PC-9 (cell line): ENCODE measurements around the gene PDZD7. TPM values are rescaled to one million over a fixed set of nuclear protein-coding genes. Genes with fewer than 3 reads are reported as not detected.
A peak's percentile ranks its signal among the peaks of the same experiment; 100 is the strongest.

Source experiments
- BruUV-seq: library from RNA; stranded (reverse); fragments of 400-500 nt; replicated peaks from 2 replicates; lab custom pipeline; 2021; lab: Mats Ljungman, UMichigan
- CTCF ChIA-PET: fragments of 300-600 bp; sonication (Branson Sonifier 250); formaldehyde crosslinking; loops from one replicate; lab custom pipeline; 2022; ENCODE audit warnings: antibody characterized with exemption; lab: Charles Lee
- POLR2A ChIA-PET: fragments of 300-600 bp; sonication (Branson Sonifier 250); formaldehyde crosslinking; loops from one replicate; lab custom pipeline; 2022; ENCODE audit warnings: antibody characterized with exemption; ENCODE audit not compliant: unreplicated experiment; lab: Charles Lee
- DNase-seq, 2 experiments: peaks; one replicate each; pipeline versions ENCODE4 v3.0.0 to v3.0.0-alpha.2; 2015 to 2022; ENCODE audit warnings: mixed read lengths in 1 of 2
- H2AFZ ChIP-seq: fragments of 200-600 bp; sonication (generic); 2 replicates; pipeline ENCODE4 v1.8.1; 2017; ENCODE audit warnings: antibody characterized with exemption
- H3F3A ChIP-seq: fragments of 200-600 bp; sonication (generic); 2 replicates; pipeline ENCODE4 v1.8.1; 2017; ENCODE audit warnings: antibody characterized with exemption, mild to moderate bottlenecking, low read depth; ENCODE audit not compliant: insufficient read depth
- H3K27ac ChIP-seq: fragments of 200-600 bp; sonication (generic); 2 replicates; pipeline ENCODE4 v1.6.1; 2016; ENCODE audit warnings: mixed run types
- H3K27me3 ChIP-seq: fragments of 200-600 bp; sonication (generic); 2 replicates; pipeline ENCODE4 v1.6.1; 2016; ENCODE audit warnings: low read depth, mixed run types; ENCODE audit not compliant: insufficient read depth
- H3K36me3 ChIP-seq: fragments of 200-600 bp; sonication (generic); 2 replicates; pipeline ENCODE4 v1.6.1; 2016; ENCODE audit warnings: low read depth, mixed run types
- H3K4me1 ChIP-seq: fragments of 200-600 bp; sonication (generic); replicated peaks from 2 replicates; pipeline ENCODE4 v1.6.1; 2016; ENCODE audit warnings: mixed run types; ENCODE audit not compliant: insufficient read depth
- H3K4me2 ChIP-seq: fragments of 200-600 bp; sonication (generic); 2 replicates; pipeline ENCODE4 v1.6.1; 2017; ENCODE audit warnings: mixed run types
- H3K4me3 ChIP-seq: fragments of 200-600 bp; sonication (generic); 2 replicates; pipeline ENCODE4 v1.6.1; 2016; ENCODE audit warnings: mixed run types
- H3K79me2 ChIP-seq: fragments of 200-600 bp; sonication (generic); 2 replicates; pipeline ENCODE4 v1.6.1; 2017; ENCODE audit warnings: low read depth, mixed run types
- H3K9me2 ChIP-seq: fragments of 200-600 bp; sonication (generic); 2 replicates; pipeline ENCODE4 v1.8.1; 2017; ENCODE audit warnings: mild to moderate bottlenecking; ENCODE audit not compliant: insufficient read depth
- H3K9me3 ChIP-seq: fragments of 200-600 bp; sonication (generic); 2 replicates; pipeline ENCODE4 v1.8.1; 2016; ENCODE audit warnings: low read depth; ENCODE audit not compliant: insufficient read depth
- H4K20me1 ChIP-seq: fragments of 200-600 bp; sonication (generic); 2 replicates; pipeline ENCODE4 v1.8.1; 2017; ENCODE audit not compliant: insufficient read depth
- EZH2 ChIP-seq: fragments of 200-600 bp; sonication (generic); IDR thresholded peaks from 2 replicates; pipeline ENCODE4 v1.8.0; 2017; ENCODE audit warnings: antibody characterized with exemption, low read depth
- intact Hi-C: fragments of 100-400 bp; cut with micrococcal nuclease; formaldehyde crosslinking; loops from one replicate; pipeline ENCODE4 v1.10.0; 2022; ENCODE audit not compliant: unreplicated experiment
- total RNA-seq: library from RNA; stranded (reverse); gene quantifications from 2 replicates; pipeline ENCODE4 v1.2.3, GENCODE V29; 2021
- TF ChIP-seq, protein P1 (sequence below): fragments of 200-600 bp; sonication (generic); conservative IDR thresholded peaks from 2 replicates; pipeline ENCODE4 v1.6.1; 2017; ENCODE audit warnings: mixed run types, antibody characterized with exemption, mild to moderate bottlenecking, moderate library complexity

Gene PDZD7
- total RNA-seq, 1 experiment from 2014 or later = 2.8 TPM

DNA sequence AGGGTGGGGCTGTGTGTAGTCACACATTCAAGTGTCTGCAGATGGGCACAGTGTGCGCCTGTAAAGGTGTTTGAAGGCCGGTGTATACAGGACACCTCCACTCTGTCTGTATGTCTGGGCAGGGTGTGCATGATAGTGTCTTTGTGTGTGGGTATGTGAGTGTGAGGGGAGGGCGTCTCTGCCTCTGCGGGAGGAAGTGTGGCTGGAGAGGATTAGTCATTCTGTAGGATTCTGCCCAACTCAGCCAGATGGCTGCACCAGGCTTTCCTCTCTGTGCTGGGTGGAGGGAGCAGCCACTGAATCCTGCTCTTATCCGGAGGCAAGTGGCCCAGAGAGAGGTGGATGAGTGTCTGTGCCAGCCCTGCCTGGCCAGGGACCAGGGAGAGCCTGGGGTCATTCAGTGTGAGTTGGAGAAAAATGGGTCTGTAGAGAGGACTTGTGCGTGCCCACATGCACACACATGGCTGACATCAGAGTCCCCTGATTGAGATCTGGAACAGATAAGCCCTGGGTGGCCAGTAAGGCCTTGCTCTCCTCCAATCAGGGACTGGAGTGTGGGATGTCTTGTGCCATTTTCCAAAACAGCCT lies 1.8 kb upstream of the PDZD7 start:
- Histone ChIP-seq H3K27me3 (no peaks in the 10 kb centered on the region), H3K79me2 (no peaks in the 10 kb centered on the region), H3K9me2 (no peaks in the 10 kb centered on the region), H3K27ac (peak overlapping the region; percentile 52), H3K4me2 (peak overlapping the region; percentile 98), H2AFZ (peak overlapping the region; percentile 84), H3K36me3 (no peaks in the 10 kb centered on the region), H3K4me3 (peak overlapping the region; percentile 82), H3F3A (peaks cover 16% of the 10 kb centered on the region; the same call in 1 of the 2 replicates), H4K20me1 (no peaks in the 10 kb centered on the region), H3K9me3 (no peaks in the 10 kb centered on the region), H3K4me1 (peaks cover 15% of the 10 kb centered on the region)
- no TSS peak for BruUV-seq
- POLR2A ChIA-PET = no interaction called here
- DNase-seq = peak; percentile 61 to 63
- CTCF ChIA-PET = no interaction called here
- no peak for TF ChIP-seq EZH2
- TF ChIP-seq, protein P1, sequence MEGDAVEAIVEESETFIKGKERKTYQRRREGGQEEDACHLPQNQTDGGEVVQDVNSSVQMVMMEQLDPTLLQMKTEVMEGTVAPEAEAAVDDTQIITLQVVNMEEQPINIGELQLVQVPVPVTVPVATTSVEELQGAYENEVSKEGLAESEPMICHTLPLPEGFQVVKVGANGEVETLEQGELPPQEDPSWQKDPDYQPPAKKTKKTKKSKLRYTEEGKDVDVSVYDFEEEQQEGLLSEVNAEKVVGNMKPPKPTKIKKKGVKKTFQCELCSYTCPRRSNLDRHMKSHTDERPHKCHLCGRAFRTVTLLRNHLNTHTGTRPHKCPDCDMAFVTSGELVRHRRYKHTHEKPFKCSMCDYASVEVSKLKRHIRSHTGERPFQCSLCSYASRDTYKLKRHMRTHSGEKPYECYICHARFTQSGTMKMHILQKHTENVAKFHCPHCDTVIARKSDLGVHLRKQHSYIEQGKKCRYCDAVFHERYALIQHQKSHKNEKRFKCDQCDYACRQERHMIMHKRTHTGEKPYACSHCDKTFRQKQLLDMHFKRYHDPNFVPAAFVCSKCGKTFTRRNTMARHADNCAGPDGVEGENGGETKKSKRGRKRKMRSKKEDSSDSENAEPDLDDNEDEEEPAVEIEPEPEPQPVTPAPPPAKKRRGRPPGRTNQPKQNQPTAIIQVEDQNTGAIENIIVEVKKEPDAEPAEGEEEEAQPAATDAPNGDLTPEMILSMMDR = no peak
- intact Hi-C loops = loop anchor here (5.0 kb wide), 1 partner anchor 35 kb away; no protein-coding TSS in a partner anchor

DNA sequence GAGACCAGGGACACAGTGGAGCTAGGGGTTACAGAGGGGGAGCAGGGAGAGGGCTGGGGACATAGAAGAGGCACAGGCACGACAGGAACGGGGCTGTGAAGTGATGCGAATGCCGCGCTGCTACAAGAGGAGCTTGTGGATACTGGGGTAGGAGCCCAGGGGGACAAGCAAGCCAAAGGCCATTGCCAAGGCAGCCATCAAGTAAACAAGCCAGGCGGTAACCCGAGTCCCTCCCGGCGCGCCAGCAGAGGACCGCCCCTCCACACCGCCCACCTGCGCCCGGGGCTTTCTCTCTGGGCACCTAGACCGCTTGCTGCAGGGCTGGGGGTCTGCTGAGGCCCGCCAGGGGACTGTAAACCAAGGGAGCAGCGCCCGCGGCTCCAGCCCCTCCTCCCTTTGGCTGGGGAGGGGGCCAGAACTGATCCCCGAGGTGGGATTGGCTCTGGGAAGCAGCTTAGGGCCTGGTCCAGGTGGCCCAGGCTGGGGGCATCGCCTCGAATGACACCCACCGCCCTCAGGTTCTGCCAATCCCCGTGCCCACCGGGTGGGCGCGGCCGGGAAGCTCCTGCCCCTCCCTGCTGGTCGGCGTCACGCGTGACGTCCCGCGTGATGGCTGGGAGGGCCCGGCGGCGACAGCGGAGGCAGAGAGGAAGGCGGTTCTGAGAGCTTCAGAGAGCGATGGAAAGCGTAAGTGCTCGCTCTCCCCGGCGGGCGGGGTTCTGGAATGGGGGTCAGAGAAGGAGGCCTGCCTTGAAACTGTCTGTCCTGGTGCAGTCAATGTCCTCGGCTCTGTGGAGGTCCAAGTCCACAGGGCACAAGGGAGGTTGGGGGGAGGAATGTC lies 1.1 kb upstream of the PDZD7 start:
- H3K4me2 ChIP-seq = peak overlapping the region; percentile 98
- TF ChIP-seq EZH2 = no peak
- H3K9me2 ChIP-seq = no peaks in the 10 kb centered on the region
- intact Hi-C loops = loop anchor here (5.0 kb wide), 1 partner anchor 35 kb away; no protein-coding TSS in a partner anchor
- peak overlapping the region; percentile 52 for H3K27ac ChIP-seq
- peaks cover 16% of the 10 kb centered on the region; the same call in 1 of the 2 replicates for H3F3A ChIP-seq
- BruUV-seq = TSS peak; percentile 55
- H3K4me1 ChIP-seq = peaks cover 15% of the 10 kb centered on the region
- no peaks in the 10 kb centered on the region for H3K9me3 ChIP-seq
- ChIA-PET CTCF (interaction anchor here (0.6 to 0.9 kb wide), 2 partner anchors 14 to 18 kb away, joined by 4 to 5 read pairs; no protein-coding TSS in a partner anchor), POLR2A (interaction anchor here (0.6 to 0.7 kb wide), 2 partner anchors 9 to 11 kb away, joined by 4 to 5 read pairs; no protein-coding TSS in a partner anchor)
- DNase-seq = peak; percentile 35 to 46
- H2AFZ ChIP-seq = peak overlapping the region; percentile 84
- no peaks in the 10 kb centered on the region for H3K27me3 ChIP-seq
- peak overlapping the region; percentile 82 for H3K4me3 ChIP-seq
- no peaks in the 10 kb centered on the region for H3K36me3 ChIP-seq
- no peaks in the 10 kb centered on the region for H3K79me2 ChIP-seq
- H4K20me1 ChIP-seq = no peaks in the 10 kb centered on the region

DNA sequence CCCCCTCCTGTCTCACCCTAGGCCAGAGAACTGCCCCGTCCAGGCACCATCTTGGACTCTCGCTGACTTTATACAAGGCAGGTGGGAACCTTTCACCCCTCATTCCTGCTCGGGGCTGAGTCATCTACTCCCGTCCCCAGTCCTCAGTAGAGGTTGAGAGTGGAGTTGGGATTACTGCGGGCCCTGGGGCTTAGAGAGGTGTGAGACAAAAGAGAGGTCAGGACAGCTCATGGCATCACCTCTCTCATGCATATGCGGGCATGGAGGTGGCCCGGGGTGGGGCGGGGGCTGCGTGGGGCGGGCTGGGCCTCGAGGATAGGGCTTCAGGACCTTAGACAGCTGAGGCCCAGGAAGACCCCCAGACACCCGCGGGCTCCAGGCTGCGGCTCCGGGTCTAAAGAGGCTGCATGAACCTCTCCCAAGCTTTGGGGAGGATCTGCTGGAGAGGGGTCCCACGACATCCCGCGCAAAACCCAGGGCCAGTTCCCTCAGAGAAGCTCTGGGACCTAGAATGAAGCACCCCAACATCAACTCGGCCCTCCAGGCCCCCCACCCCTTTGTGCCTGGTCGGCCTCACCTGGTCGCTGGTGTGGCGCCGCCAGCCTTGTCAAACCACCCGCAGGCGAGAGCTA lies 317 bp downstream of the PDZD7 start:
- Histone ChIP-seq H3K27ac (no peak overlapping the region), H3K9me3 (no peaks in the 10 kb centered on the region), H2AFZ (0 out of 2 replicates have a peak overlapping the region, but pooled peaks have one; percentile 67), H3K9me2 (no peaks in the 10 kb centered on the region), H3F3A (peaks cover 16% of the 10 kb centered on the region; the same call in 1 of the 2 replicates), H3K4me1 (peaks cover 15% of the 10 kb centered on the region), H3K4me2 (peak overlapping the region; percentile 98), H3K27me3 (no peaks in the 10 kb centered on the region), H3K79me2 (no peaks in the 10 kb centered on the region), H4K20me1 (no peaks in the 10 kb centered on the region), H3K36me3 (no peaks in the 10 kb centered on the region), H3K4me3 (peak overlapping the region; percentile 82)
- intact Hi-C loops = loop anchor here (5.0 kb wide), 1 partner anchor 37 kb away; no protein-coding TSS in a partner anchor
- peak in 1 of 2 experiments; percentile 58 for DNase-seq
- TF ChIP-seq, protein P1 = no peak
- no peak for TF ChIP-seq EZH2
- no TSS peak for BruUV-seq
- POLR2A ChIA-PET = interaction anchor here (0.6 to 0.7 kb wide), 3 partner anchors 19 to 870 kb away, joined by 3 to 6 read pairs (median 5); no protein-coding TSS in a partner anchor
- CTCF ChIA-PET = interaction anchor here (0.6 to 0.7 kb wide), 5 partner anchors 10 to 112 kb away, joined by 3 to 17 read pairs (median 4); no protein-coding TSS in a partner anchor
